K562 (cell line): Measurements from ENCODE around the gene CYP2R1. TPM values are rescaled to one million over a fixed set of nuclear protein-coding genes. Genes with fewer than 3 reads are reported as not detected.
A peak's percentile ranks its signal among the peaks of the same experiment; 100 is the strongest.

Experiments
- BCOR ChIP-seq: fragments of 450-650 bp; IDR thresholded peaks from 2 replicates; pipeline ENCODE4 v1.6.1; 2016
- BMI1 ChIP-seq: fragments of 150-350 bp; IDR thresholded peaks from 2 replicates; pipeline ENCODE4 v1.6.1; 2014; ENCODE audit warnings: low read length
- CTBP1 ChIP-seq: fragments of 450-650 bp; IDR thresholded peaks from 2 replicates; pipeline ENCODE4 v1.6.1; 2016; ENCODE audit warnings: borderline replicate concordance
- FOXJ3 ChIP-seq: sonication (generic); formaldehyde crosslinking; IDR thresholded peaks from 2 replicates; pipeline ENCODE4 v1.4.0; 2020; ENCODE audit warnings: mild to moderate bottlenecking, missing genetic modification reagents
- MBD2 ChIP-seq: sonication (generic); IDR thresholded peaks from 2 replicates; pipeline ENCODE4 v1.6.1; 2016; ENCODE audit warnings: low read depth, borderline replicate concordance
- RBBP5 ChIP-seq: fragments of 200-600 bp; sonication (generic); IDR thresholded peaks from 2 replicates; pipeline ENCODE4 v1.6.1; 2012; ENCODE audit warnings: borderline replicate concordance, mild to moderate bottlenecking, low read length, control low read depth, inconsistent platforms; ENCODE audit not compliant: insufficient read depth, poor library complexity, severe bottlenecking
- ZNF133 ChIP-seq: fragments of 250-450 bp; sonication (Bioruptor Pico); IDR thresholded peaks from 2 replicates; pipeline ENCODE4 v1.4.0; 2020; ENCODE audit warnings: mild to moderate bottlenecking
- polyA plus RNA-seq, 8 experiments: library from polyadenylated mRNA; depleted of rRNA in 4 of 8; stranded (reverse) in 5 of 8; unstranded in 3 of 8; fragments of >200 nt; fragmentation: Nextera tagmentation in 2 of 8; fragmentation: Illumina TruSeq in 1 of 8; extraction: Ambion mirVana in 2 of 8; extraction: Trizol in 1 of 8; gene quantifications; 2 replicates each; pipeline versions ENCODE4 v1.2.1 to v1.2.3, GENCODE V29; 2011 to 2014; ENCODE audit warnings: inconsistent platforms in 1 of 8, missing spikeins in 1 of 8
- total RNA-seq, 7 experiments: library from RNA; depleted of rRNA in 6 of 7; stranded (reverse); fragments of >200 nt in 6 of 7; fragmentation: Illumina TruSeq in 2 of 7; extraction: Trizol in 2 of 7; gene quantifications; 2 replicates each; pipeline versions ENCODE4 v1.2.1 to v1.2.3, GENCODE V29; 2011 to 2021; ENCODE audit warnings: low replicate concordance in 1 of 7
- TF ChIP-seq, protein P1 (sequence below): fragments of 450-650 bp; IDR thresholded peaks from 2 replicates; pipeline ENCODE4 v1.7.1; 2018; ENCODE audit warnings: mild to moderate bottlenecking, low read depth; ENCODE audit not compliant: partially characterized antibody
- TF ChIP-seq, protein P2 (sequence below), 2 experiments: fragments of 450-650 bp; conservative IDR thresholded peaks; 2 replicates each; pipeline ENCODE4 v1.6.1; 2017; ENCODE audit warnings: mild to moderate bottlenecking in 2 of 2, moderate library complexity in 2 of 2
- TF ChIP-seq, protein P3 (sequence below): sonication (generic); formaldehyde crosslinking; IDR thresholded peaks from 2 replicates; pipeline ENCODE4 v1.8.0; 2022; ENCODE audit warnings: missing genetic modification reagents, mild to moderate bottlenecking, moderate library complexity, borderline replicate concordance
- TF ChIP-seq, protein P4 (sequence below), 2 experiments: fragments of 450-650 bp; formaldehyde crosslinking in 1 of 2; IDR thresholded peaks; 2 replicates each; pipeline versions ENCODE4 v1.4.0 to v1.6.1; 2014 to 2020; ENCODE audit warnings: mild to moderate bottlenecking in 2 of 2, borderline replicate concordance in 1 of 2, low read depth in 1 of 2

CYP2R1 gene
- total and polyA plus RNA-seq, 9 of the 15 experiments (the other 6 are each of a cell fraction or from before 2014, with no cell fraction given): 19.4 to 40.5 (median 29.4) TPM

DNA sequence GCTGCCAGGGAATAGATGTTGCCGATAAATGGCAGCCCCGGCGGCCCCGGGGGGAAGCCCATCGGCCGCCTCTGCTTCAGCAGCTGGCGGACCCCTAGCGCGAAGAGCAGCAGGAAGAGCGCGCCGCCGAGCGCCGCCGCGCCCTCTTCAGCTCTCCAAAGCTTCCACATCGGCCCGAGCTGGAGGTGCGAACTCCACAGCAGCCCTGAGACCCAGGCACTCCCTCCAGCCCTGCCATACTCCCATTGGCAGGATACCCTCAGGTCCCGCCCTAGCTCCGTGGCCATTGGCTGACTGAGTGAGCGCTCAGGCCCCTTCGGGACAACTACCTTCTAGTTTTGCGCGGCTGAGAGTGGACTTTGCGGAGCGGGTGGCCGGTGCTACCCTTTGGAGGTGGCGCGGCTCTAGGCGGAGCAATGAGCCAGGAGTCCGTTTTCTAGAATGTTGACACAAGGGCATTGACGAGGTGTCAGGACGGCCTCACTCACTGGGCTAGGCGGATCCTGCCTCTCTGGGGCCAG is at the start of gene CYP2R1 (continued):
- TF ChIP-seq MBD2 (peak; percentile 94), RBBP5 (peak; percentile 34), BCOR (peak; percentile 40; the same call in 1 of the 2 replicates), FOXJ3 (CRISPR knock-in tag) (no peak), BMI1 (no peak), ZNF133 (no peak), CTBP1 (peak; percentile 78; the same call in 1 of the 2 replicates)
- TF ChIP-seq, protein P1, sequence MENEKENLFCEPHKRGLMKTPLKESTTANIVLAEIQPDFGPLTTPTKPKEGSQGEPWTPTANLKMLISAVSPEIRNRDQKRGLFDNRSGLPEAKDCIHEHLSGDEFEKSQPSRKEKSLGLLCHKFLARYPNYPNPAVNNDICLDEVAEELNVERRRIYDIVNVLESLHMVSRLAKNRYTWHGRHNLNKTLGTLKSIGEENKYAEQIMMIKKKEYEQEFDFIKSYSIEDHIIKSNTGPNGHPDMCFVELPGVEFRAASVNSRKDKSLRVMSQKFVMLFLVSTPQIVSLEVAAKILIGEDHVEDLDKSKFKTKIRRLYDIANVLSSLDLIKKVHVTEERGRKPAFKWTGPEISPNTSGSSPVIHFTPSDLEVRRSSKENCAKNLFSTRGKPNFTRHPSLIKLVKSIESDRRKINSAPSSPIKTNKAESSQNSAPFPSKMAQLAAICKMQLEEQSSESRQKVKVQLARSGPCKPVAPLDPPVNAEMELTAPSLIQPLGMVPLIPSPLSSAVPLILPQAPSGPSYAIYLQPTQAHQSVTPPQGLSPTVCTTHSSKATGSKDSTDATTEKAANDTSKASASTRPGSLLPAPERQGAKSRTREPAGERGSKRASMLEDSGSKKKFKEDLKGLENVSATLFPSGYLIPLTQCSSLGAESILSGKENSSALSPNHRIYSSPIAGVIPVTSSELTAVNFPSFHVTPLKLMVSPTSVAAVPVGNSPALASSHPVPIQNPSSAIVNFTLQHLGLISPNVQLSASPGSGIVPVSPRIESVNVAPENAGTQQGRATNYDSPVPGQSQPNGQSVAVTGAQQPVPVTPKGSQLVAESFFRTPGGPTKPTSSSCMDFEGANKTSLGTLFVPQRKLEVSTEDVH: peak; percentile 36
- TF ChIP-seq, protein P2, sequence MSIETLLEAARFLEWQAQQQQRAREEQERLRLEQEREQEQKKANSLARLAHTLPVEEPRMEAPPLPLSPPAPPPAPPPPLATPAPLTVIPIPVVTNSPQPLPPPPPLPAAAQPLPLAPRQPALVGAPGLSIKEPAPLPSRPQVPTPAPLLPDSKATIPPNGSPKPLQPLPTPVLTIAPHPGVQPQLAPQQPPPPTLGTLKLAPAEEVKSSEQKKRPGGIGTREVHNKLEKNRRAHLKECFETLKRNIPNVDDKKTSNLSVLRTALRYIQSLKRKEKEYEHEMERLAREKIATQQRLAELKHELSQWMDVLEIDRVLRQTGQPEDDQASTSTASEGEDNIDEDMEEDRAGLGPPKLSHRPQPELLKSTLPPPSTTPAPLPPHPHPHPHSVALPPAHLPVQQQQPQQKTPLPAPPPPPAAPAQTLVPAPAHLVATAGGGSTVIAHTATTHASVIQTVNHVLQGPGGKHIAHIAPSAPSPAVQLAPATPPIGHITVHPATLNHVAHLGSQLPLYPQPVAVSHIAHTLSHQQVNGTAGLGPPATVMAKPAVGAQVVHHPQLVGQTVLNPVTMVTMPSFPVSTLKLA (conservative IDR thresholded peaks at IDR 0.05): peak in 1 of 2 experiments; percentile 47; a peak in 1 of 4 replicates
- TF ChIP-seq, protein P3, sequence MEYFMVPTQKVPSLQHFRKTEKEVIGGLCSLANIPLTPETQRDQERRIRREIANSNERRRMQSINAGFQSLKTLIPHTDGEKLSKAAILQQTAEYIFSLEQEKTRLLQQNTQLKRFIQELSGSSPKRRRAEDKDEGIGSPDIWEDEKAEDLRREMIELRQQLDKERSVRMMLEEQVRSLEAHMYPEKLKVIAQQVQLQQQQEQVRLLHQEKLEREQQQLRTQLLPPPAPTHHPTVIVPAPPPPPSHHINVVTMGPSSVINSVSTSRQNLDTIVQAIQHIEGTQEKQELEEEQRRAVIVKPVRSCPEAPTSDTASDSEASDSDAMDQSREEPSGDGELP (CRISPR knock-in tag): peak; percentile 45; the same call in 1 of the 2 replicates
- TF ChIP-seq, protein P4, sequence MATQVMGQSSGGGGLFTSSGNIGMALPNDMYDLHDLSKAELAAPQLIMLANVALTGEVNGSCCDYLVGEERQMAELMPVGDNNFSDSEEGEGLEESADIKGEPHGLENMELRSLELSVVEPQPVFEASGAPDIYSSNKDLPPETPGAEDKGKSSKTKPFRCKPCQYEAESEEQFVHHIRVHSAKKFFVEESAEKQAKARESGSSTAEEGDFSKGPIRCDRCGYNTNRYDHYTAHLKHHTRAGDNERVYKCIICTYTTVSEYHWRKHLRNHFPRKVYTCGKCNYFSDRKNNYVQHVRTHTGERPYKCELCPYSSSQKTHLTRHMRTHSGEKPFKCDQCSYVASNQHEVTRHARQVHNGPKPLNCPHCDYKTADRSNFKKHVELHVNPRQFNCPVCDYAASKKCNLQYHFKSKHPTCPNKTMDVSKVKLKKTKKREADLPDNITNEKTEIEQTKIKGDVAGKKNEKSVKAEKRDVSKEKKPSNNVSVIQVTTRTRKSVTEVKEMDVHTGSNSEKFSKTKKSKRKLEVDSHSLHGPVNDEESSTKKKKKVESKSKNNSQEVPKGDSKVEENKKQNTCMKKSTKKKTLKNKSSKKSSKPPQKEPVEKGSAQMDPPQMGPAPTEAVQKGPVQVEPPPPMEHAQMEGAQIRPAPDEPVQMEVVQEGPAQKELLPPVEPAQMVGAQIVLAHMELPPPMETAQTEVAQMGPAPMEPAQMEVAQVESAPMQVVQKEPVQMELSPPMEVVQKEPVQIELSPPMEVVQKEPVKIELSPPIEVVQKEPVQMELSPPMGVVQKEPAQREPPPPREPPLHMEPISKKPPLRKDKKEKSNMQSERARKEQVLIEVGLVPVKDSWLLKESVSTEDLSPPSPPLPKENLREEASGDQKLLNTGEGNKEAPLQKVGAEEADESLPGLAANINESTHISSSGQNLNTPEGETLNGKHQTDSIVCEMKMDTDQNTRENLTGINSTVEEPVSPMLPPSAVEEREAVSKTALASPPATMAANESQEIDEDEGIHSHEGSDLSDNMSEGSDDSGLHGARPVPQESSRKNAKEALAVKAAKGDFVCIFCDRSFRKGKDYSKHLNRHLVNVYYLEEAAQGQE (IDR thresholded peaks at IDR 0.05; ENCODE audit: borderline replicate concordance): peak; percentile 33; the same call in 1 of the 2 replicates
- TF ChIP-seq, protein P4 (CRISPR knock-in tag; IDR thresholded peaks at IDR 0.05; ENCODE audit: low read depth): no peak
